NCI-H2029 treated with DMSO at 0.1 percent for 48 hours (cell line): ENCODE results near the gene GDI2.

Experiments used
- DNase-seq: peaks from one replicate; lab custom pipeline; 2025; lab: John Stamatoyannopoulos, UW

Gene GDI2

GRCh38 chr10:5741276-5741675 lies 72.0 kb downstream of the GDI2 start:
- DNase-seq, result no peak

- DNase-seq, result no peak
Measured at GRCh38 chr10:5738427-5738826, 74.8 kb downstream of the GDI2 start.

DNA sequence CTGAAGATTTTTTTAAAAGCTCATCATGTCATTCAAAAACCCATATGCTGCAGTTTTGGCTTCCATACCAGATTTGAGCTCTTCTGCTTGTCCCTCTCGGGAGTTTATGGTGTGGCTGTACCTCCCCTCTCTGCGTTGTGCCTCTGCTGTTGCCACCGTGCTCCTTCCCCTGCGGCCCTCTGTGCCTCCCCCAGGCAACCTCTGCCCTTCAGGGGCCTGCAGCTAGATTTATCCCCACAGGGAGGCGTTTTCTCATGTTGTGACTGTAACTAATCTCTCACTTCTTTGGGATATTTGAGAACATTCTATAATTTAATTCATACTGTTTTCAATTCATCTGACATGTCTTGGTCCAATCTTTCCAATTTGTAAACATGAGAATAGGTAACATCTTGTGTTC lies 75.9 kb downstream of the GDI2 start:
- DNase-seq, result no peak

DNA sequence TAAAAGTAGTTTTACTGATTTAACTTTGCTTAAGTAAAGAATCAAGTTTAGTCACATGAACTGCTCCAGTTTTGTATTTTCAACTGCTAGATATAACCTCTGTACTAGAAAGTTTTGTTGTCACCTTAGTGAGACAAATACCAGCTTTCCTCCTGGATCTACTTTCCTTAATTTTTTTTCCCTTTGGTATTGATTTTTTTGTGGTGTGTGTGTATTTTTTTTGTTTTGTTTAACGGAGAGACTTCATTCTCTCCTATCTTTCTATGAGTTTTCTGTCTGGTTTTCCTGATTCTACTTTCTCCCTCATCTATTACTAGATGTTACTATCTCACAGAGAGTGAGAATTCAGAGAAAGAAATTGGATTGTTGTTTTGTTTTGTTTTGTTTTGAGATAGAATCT lies 76.6 kb downstream of the GDI2 start:
- no peak for DNase-seq

DNA sequence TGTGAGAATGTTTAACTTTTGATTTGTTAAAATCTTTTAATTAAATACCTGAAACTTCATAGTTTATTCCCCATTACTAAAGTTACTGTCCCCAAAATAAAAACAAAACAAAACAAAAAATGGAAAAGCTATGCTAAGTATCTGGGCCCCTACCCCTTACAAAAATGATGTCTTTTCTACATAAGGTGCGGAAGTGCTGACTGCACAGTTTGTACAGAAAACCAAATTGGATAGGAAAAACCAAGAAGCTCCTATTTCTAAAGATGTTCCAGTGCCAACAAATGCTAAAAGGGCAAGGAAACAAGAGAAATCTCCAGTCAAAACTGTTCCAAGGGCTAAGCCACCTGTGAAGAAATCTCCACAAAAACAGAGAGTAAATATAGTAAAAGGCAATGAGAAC lies 78.1 kb downstream of the GDI2 start:
- no peak for DNase-seq

GRCh38 chr10:5732141-5732540 lies 81.1 kb downstream of the GDI2 start:
- DNase-seq, result no peak

- no peak for DNase-seq
Measured at GRCh38 chr10:5731559-5731958, 81.7 kb downstream of the GDI2 start.

DNA sequence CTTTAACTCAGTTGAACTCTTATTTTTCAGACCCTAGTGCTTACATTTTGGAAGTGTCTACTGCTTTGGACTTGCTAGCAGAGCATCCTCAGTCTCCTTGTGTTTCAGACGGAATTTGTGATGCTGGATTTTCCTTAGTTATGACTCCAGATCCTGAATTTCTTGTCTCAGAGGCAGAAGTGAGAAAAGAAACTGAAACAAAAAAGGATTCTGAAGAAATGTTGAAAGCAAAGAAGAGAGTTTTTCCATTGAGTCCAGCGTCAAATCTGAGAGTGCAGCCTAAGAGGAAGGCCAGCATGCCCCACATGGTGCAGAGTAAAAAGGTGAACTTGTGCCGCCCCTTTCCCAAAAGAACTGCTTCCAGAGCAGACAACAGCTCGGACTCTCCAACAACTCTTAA lies 82.5 kb downstream of the GDI2 start:
- no peak for DNase-seq

DNA sequence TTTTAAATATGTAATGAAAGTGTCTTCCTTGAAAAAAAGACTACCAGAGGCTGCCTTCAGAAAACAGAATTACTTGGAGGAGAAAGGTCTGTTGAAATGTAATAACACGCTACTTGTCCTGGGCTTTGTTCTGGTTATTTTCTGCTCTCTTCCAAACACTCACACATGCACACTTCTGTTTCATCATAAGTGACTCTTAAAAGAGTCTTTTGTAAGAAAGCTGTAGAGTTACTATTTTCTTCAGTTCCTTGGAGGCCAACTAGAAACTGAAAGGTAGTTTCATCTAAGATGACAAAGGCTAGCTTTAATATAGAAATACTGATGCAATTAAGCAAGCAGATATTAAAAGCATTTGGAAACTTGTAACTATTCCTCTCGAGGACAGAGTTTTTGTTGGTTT lies 89.5 kb downstream of the GDI2 start:
- DNase-seq, result no peak

GRCh38 chr10:5720182-5720581 lies 93.1 kb downstream of the GDI2 start:
- no peak for DNase-seq

GRCh38 chr10:5719546-5719945 lies 93.7 kb downstream of the GDI2 start:
- DNase-seq, result no peak
